MG63 (cell line): ENCODE data around the gene GOLGA1. TPM values are rescaled to one million over a fixed set of nuclear protein-coding genes. Genes with fewer than 3 reads are reported as not detected.
"Not testable (repeated sequence)": the region's sequence is repeated elsewhere in the genome, so short reads cannot be mapped to it uniquely, and the experiment has no call there.

Experiments
- DNase-seq: peaks from one replicate; pipeline ENCODE4 v3.0.0-alpha.2; 2020
- H3K27me3 ChIP-seq: fragments of 250-450 bp; sonication (Bioruptor Pico); 2 replicates; pipeline ENCODE4 v1.5.1; 2020; ENCODE audit warnings: mild to moderate bottlenecking, moderate library complexity
- H3K36me3 ChIP-seq: fragments of 250-450 bp; sonication (Bioruptor Pico); 2 replicates; pipeline ENCODE4 v1.5.1; 2020; ENCODE audit warnings: mild to moderate bottlenecking, moderate library complexity
- H3K4me3 ChIP-seq: fragments of 250-450 bp; sonication (Bioruptor Pico); 2 replicates; pipeline ENCODE4 v1.5.1; 2020; ENCODE audit warnings: mild to moderate bottlenecking, moderate library complexity
- H3K9me3 ChIP-seq: fragments of 250-450 bp; sonication (Bioruptor Pico); 2 replicates; pipeline ENCODE4 v1.5.1; 2020; ENCODE audit warnings: mild to moderate bottlenecking, moderate library complexity
- total RNA-seq: library from RNA; depleted of rRNA; stranded (reverse); fragments of >200 nt; shearing (Covaris generic); gene quantifications from 2 replicates; pipeline ENCODE4 v1.2.3, GENCODE V29; 2014; ENCODE audit warnings: low replicate concordance

GOLGA1 gene
- total RNA-seq, 1 experiment from 2014 or later, result 14.6 TPM

GRCh38 chr9:124857533-124858162 lies 83.2 kb downstream of the GOLGA1 start:
- Histone ChIP-seq H3K27me3 (no peaks in the 10 kb centered on the region), H3K9me3 (no peaks in the 10 kb centered on the region), H3K36me3 (peaks cover 55% of the 10 kb centered on the region), H3K4me3 (no peak overlapping the region)
- no peak for DNase-seq

- H3K36me3 ChIP-seq, result peaks cover 50% of the 10 kb centered on the region
- H3K4me3 ChIP-seq, result no peak overlapping the region
- H3K9me3 ChIP-seq, result no peaks in the 10 kb centered on the region
- peak; percentile 43 for DNase-seq
- H3K27me3 ChIP-seq, result no peaks in the 10 kb centered on the region
Observed at GRCh38 chr9:124855944-124856765, 84.7 kb downstream of the GOLGA1 start.

- Histone ChIP-seq H3K9me3 (no peaks in the 10 kb centered on the region), H3K4me3 (no peak overlapping the region), H3K27me3 (no peaks in the 10 kb centered on the region), H3K36me3 (peaks cover 44% of the 10 kb centered on the region)
- DNase-seq, result no peak
Observed at GRCh38 chr9:124855566-124855943, 85.3 kb downstream of the GOLGA1 start.

- Histone ChIP-seq H3K9me3 (no peaks in the 10 kb centered on the region), H3K4me3 (no peak overlapping the region), H3K36me3 (peaks cover 37% of the 10 kb centered on the region), H3K27me3 (no peaks in the 10 kb centered on the region)
- DNase-seq, result no peak
Observed at GRCh38 chr9:124854822-124855221, 86.1 kb downstream of the GOLGA1 start.

GRCh38 chr9:124854161-124854560 lies 86.7 kb downstream of the GOLGA1 start:
- H3K27me3 ChIP-seq, result no peaks in the 10 kb centered on the region
- DNase-seq, result no peak
- H3K9me3 ChIP-seq, result no peaks in the 10 kb centered on the region

GRCh38 chr9:124853605-124854143 lies 87.2 kb downstream of the GOLGA1 start:
- no peaks in the 10 kb centered on the region for H3K27me3 ChIP-seq
- peak overlapping the region; percentile 36 for H3K4me3 ChIP-seq
- H3K36me3 ChIP-seq, result peaks cover 26% of the 10 kb centered on the region
- DNase-seq, result no peak
- H3K9me3 ChIP-seq, result no peaks in the 10 kb centered on the region

More at GRCh38 chr9:124854161-124854560, 86.7 kb downstream of the GOLGA1 start:
- Histone ChIP-seq H3K36me3 (peaks cover 30% of the 10 kb centered on the region), H3K4me3 (no peak overlapping the region)

- peak; percentile 72 for DNase-seq
- peaks cover 19% of the 10 kb centered on the region for H3K36me3 ChIP-seq
- peak within 1 kb of the TSS; percentile 36 for H3K4me3 ChIP-seq
- no peaks in the 10 kb centered on the region for H3K9me3 ChIP-seq
- H3K27me3 ChIP-seq, result no peaks in the 10 kb centered on the region
Observed at GRCh38 chr9:124852829-124853531, 87.9 kb downstream of the GOLGA1 start, which contains the start of gene WDR38. Gene WDR38, plus strand, starts transcription at chr9:124853460. Its CDS starts 72 bp downstream, at chr9:124853532.

GRCh38 chr9:124852121-124852828 lies 88.6 kb downstream of the GOLGA1 start:
- Histone ChIP-seq H3K27me3 (no peaks in the 10 kb centered on the region), H3K9me3 (no peaks in the 10 kb centered on the region), H3K4me3 (no peak overlapping the region), H3K36me3 (peaks cover 12% of the 10 kb centered on the region)
- DNase-seq, result no peak

- no peak overlapping the region for H3K4me3 ChIP-seq
- H3K9me3 ChIP-seq, result no peaks in the 10 kb centered on the region
- H3K27me3 ChIP-seq, result no peaks in the 10 kb centered on the region
- DNase-seq, result no peak
- H3K36me3 ChIP-seq, result no peaks in the 10 kb centered on the region
Observed at GRCh38 chr9:124849801-124850200, 91.1 kb downstream of the GOLGA1 start.

GRCh38 chr9:124846969-124847368 lies 93.9 kb downstream of the GOLGA1 start:
- H3K27me3 ChIP-seq, result no peaks in the 10 kb centered on the region
- H3K36me3 ChIP-seq, result no peaks in the 10 kb centered on the region
- H3K4me3 ChIP-seq, result no peak overlapping the region
- H3K9me3 ChIP-seq, result no peaks in the 10 kb centered on the region
- no peak for DNase-seq

GRCh38 chr9:124846467-124846866 lies 94.4 kb downstream of the GOLGA1 start:
- H3K27me3 ChIP-seq, DNase-seq, H3K36me3 ChIP-seq, H3K9me3 ChIP-seq, H3K4me3 ChIP-seq: not testable (repeated sequence)

GRCh38 chr9:124844291-124844690 lies 96.6 kb downstream of the GOLGA1 start:
- no peak for DNase-seq
- Histone ChIP-seq H3K9me3 (no peaks in the 10 kb centered on the region), H3K27me3 (no peaks in the 10 kb centered on the region), H3K4me3 (no peak overlapping the region), H3K36me3 (no peaks in the 10 kb centered on the region)

GRCh38 chr9:124843456-124844034 lies 97.3 kb downstream of the GOLGA1 start:
- Histone ChIP-seq H3K9me3 (no peaks in the 10 kb centered on the region), H3K4me3 (no peak overlapping the region), H3K36me3 (no peaks in the 10 kb centered on the region), H3K27me3 (no peaks in the 10 kb centered on the region)
- no peak for DNase-seq

GRCh38 chr9:124841075-124841821 lies 99.6 kb downstream of the GOLGA1 start:
- H3K27me3 ChIP-seq, result no peaks in the 10 kb centered on the region
- no peaks in the 10 kb centered on the region for H3K36me3 ChIP-seq
- no peak overlapping the region for H3K4me3 ChIP-seq
- DNase-seq, result no peak
- H3K9me3 ChIP-seq, result no peaks in the 10 kb centered on the region

- H3K4me3 ChIP-seq, result no peak overlapping the region
- no peaks in the 10 kb centered on the region for H3K36me3 ChIP-seq
- no peak for DNase-seq
- no peaks in the 10 kb centered on the region for H3K9me3 ChIP-seq
- H3K27me3 ChIP-seq, result no peaks in the 10 kb centered on the region
Observed at GRCh38 chr9:124840300-124840833, 100.5 kb downstream of the GOLGA1 start.
